Stimulated activated CD8-positive, alpha-beta memory T cell treated with anti-CD3 and anti-CD28 coated beads, Interleukin-15, amount 100 ng/mL, for 48 hours (primary cell): ENCODE measurements around the gene GPR137B.

Source experiments
- DNase-seq, 2 donors: peaks; one replicate each; pipeline ENCODE4 v3.0.0-alpha.2; 2020; ENCODE audit warnings: low read depth in 2 of 2

Gene GPR137B

DNA sequence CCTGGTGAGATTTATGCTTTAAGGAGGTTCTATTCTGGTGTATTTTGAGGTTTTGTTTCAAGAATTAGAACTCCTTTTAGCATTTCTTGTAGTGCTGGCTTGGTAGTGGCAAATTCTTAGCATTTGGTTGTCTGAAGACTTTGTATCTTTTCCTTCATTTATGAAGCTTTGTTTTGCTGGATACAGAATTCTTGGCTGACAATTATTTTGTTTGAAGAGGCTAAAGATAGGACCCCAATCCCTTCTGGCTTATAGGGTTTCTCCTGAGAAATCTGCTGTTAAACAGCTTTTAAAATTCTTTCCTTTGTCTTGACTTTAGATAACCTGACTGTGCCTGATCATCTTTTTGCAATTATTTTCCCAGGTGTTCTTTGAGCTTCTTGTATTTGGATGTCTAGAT is 58.6 kb downstream of the GPR137B start:
- no peak for DNase-seq

DNA sequence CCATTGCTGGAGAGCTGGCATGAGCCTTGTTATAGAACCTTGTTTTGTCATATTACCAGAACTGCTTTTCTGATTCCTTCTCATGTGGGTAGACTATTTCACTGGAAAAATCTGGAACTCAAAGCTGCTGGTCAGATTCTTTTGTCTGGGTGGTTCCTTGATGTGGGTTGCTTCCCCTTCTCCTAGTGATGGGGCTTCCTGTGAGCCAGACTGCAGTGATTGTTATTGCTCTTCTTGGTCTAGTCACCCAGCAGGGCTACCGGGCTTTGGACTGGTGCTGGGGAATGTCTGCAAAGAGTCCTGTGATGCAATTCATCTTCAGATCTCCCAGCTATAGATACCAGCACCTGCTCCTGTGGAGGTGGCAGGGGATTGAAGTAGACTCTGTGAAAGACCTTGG is 59.4 kb downstream of the GPR137B start:
- DNase-seq: no peak

DNA sequence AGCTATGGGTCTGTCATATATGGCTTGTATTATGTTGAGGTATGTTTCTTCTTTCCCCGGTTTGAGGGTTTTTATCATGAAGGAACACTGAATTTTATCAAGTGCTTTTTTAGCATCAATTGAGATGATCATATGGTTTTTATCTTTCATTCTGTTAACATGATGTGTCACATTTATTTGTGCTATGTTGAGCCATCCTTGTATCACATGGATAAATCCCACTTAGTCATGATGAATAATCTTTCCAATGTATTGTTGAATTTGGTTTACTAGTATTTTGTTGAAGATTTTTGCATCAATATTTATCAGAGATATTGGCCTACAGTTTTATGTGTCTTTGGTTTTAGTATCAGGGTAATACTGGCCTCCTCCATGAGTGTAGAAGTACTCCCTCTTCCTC is 61.7 kb downstream of the GPR137B start:
- no peak for DNase-seq

DNA sequence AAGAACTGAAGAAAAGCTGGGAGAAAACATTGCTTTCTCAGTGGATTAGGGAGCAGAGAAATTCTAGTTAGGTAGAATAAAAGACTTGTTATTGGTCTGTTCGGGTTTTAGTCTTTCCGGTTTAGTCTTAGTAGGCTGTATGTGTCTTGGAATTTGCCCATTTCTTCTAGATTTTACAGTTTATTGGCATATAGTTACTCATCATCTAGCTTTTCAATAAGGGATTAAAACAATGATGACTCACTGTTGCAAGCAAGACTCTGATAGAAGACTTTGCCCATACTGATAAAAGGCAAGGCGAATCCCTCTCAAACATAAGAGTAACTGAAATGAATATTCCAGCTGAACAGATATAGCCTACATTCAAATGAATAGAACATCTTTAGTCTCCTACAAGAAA is 62.3 kb downstream of the GPR137B start:
- DNase-seq: no peak

DNA sequence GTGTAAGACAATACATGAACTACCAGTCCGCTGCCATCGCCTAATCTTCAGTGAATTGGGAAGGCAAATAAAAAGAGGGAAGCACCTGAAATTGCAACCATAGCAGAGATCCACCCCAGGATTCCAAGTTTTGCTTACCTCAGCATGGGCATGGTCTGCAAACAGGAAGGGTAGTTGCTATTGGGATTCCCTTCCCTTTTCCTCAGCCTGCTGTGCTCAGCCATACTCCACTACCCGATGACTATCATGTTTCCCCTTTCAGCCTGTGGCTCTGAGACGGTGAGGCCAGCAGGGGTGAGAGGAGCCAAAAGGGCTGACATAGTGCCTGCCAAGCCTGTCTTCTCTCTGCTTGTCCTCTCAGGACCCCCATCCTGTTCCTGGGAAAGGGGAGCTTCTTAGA is 64.2 kb downstream of the GPR137B start:
- no peak for DNase-seq

DNA sequence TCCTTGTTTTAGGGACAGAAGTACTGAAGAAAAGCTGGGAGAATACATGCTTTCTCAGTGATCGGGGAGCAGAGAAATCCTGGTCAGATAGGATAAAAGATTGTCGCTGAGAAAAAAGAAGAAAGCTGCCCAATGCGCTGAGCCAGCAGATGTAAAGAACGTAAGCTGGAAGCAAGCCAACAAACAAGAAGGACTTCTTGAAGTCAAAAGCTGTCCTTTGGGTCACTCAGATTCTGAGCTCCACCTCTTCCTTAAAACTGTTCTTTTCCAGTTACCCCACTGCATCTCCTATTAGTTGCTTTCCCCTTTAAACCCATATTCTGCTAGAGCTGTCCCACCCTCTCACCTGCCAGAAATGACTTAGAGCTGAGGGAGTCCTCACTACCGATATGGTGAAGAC is 64.8 kb downstream of the GPR137B start:
- DNase-seq: no peak

DNA sequence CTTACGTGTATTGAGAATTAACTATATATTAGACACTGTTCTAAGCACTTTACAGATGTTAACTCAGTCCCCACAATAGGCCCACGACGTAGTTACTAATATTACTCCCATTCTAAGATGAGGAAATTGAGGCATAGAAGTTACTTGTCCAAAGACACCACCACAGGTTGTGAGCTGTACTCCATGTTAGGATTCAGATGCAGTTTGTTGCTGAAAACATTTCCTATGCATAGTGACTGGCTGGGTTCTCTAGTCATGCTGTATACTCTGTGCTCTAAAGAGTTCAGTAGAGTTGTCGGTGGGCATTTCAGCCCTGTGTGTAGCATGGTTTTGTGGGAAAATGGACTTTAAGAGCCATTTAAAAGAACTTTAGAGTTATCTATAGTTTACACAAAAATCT is 65.2 kb downstream of the GPR137B start:
- no peak for DNase-seq

DNA sequence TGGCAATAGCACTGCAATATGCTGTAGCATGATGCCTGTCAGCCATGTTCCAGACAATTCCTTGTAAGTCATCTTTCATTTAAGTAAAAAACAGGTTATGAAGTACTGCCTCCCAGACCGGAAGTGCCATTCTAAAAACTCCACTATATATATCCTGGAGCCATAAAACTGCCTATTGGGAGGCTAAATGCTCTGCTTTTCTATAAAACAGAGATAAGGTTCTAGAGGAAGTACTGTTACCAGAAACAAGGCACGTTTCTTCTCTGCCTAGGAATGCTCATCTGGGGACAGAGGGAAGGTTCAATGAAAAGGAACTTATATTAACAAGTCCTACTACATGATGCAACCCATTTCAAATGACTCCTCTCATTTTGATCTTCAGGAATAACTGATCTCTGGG is 66.8 kb downstream of the GPR137B start:
- DNase-seq: no peak

DNA sequence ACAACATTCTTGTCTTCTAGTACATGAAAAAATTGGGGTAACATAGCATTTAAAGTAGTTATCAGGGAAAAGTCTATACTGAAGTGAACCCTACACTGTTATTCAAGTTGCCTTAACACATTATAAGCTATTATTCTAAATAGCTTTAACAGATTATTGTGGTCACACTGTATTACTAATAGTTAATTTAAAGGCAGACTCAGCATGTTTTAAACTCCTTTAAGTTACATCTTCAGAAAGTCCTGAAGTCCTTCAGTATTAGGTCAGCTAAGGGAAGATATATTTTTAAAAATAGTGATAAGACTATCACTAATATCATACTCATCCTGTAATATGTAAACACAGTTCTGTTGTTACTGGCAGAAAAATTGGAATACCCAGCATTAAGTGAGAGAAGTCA is 67.4 kb downstream of the GPR137B start:
- no peak for DNase-seq

DNA sequence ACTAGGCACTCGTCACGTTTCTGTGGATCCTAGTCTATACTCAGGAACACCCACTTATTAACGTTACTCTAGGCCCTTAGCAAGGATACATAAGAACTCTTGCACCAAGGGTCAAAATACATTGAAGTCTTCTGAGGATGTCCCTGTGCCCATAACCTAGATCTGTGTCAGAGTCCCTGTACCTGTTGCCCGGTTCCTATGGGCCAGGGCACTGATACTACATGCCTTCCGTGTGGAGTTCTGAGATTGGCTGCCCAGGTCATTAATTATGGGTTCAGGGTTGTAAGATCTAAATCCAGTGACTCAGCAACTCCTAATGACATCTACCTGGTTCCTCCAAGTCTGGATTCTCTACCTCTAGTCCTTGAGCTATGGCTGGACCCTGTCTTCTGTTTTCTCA is 69.5 kb downstream of the GPR137B start:
- DNase-seq: no peak

DNA sequence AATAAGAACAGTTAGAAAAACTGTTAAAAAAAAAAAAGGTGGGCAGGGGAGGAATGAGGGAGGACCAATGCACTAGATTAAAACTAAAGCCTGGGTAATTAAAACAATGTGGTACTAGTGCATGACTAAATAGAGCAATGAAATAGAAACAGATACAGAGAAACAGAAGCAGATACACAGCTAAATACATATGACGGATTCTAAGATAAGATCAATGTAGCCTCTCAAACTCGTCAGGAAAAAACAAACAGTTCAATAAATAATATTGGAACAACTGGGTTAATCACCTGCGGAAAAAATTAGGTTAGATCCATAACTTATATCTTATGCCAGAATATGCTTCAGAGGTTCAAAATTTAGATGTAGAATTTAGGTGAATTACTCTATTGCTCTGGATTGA is 71.2 kb downstream of the GPR137B start:
- DNase-seq: no peak

DNA sequence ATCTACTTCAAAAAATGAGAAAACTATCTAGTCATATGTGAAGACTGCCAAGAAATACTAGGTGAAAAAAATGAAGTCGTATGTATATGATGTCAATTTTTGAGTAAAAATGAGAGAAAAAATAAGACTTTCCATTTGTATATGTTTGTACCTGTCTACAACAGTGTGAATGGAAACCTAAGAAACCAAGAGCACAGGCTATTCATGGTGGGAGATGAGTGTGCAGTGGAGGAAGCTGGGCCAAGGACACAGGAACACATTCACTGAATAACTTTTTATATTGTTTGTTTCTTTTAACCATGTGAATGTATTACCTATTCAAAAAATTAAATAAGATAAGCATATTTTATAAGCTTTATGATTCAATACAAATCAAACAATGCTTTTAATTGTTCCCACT is 72.4 kb downstream of the GPR137B start:
- no peak for DNase-seq

DNA sequence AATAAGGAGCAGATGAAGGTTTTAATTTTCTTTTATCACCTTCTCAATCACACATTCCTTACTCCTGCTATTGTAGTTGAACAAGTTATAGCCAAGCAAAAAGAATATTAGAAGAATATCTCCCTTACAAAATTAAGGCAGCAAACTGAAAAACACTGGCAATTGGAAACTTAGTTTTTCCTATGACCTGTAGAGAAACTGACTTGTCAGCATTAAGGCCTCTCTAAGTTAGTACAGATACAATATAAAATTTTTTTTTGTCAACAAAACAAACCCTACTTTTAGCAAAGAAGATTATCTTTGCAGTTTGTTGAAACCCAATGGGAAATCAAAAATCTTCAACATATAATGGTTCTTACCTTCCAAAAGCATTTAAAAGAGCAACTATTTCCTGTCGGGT is 78.1 kb downstream of the GPR137B start:
- DNase-seq: no peak

DNA sequence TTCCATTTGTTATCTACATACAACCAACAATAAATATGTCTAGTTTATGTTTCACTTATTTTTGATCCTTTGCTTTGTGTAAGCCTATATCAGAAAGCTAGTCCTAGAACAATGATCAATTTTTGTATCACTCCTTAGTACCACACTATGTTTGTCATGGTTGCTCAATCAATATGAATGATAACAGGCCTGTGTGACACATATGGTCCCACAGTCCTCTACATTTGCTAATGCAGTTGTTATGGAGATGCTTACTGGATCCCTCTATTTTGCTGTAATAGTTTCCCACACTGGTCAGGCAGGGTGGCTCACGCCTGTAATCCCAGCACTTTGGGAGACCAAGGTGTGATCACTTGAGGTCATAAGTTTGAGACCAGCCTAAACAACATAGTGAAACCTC is 80.3 kb downstream of the GPR137B start:
- DNase-seq: no peak

DNA sequence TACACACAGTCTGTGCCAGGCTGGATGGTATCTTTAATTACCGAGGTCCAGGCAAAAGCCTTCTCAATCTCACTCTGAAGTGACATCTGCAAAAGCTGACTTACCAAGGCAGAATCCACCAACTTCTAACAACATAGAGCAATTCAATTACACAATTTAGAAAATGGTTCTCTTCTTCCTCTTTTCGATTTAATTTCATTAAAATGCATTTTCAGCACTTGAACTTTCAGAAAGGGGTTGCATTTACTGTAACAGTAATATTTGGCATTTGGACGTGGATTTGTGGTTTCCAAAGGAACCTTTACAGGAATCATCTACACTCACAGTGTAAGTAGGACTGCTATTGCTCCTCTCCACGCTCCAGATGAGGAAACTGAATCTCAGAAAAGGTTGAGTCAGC is 86.1 kb downstream of the GPR137B start:
- DNase-seq: no peak

DNA sequence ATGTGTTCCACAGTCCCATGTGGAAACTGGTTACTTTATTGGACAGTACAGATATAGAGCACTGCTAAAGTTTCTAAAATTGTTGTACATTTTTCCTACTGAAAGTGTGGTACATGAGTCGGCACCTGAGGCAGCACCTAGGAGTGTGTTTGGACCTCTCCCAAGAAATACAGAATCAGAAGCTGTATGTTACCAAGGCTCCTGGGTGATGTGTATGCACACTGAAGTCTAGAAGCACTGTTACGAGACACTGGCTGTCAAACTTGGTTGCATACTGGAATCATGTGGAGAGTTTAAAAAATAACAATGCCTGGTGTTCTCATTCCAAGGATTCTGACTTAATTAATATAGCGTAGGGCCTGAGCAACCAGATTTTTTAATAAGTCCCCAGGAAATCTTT is 92.8 kb downstream of the GPR137B start:
- DNase-seq: no peak

DNA sequence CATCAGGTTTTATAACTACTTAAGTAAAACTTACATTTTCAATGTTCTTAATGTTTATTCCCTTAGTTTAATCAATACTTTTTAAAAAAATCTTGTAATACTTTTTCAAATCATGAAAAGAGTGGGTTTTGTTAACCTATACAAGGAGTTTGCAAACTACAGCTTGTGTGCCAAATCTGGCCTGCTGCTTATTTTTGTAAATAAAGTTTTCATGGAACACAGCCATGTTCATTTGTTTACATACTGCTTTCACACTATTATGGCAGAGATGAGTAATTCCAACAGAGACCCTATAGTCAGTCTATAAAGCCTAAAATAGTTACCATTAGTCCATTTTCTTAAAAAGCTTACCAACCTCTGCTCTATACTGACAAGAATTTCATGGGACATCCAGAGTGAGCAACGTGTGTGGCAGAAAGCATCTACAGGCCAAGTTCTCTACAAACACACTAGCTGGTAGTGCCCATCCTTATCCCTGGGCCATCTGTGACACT is 96.8 kb downstream of the GPR137B start:
- DNase-seq: no peak

DNA sequence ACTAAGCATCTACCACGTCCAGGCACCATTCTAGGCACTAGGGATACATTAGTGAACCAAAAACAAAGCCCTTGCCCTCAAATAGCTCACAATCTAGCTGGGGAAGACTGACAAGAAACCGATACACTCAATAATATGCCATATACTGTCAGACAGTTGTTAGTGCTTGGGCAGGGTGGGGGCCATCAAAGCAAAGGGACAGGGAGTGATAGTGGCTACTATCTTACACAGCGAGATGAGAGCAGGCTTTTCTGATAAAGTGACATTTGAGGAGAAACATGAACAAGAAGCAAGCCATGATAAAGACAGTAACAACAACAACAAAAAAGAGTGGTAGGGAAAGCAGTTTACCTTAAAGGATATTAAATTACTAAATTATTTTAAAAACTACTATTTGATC is 98.3 kb downstream of the GPR137B start:
- no peak for DNase-seq

DNA sequence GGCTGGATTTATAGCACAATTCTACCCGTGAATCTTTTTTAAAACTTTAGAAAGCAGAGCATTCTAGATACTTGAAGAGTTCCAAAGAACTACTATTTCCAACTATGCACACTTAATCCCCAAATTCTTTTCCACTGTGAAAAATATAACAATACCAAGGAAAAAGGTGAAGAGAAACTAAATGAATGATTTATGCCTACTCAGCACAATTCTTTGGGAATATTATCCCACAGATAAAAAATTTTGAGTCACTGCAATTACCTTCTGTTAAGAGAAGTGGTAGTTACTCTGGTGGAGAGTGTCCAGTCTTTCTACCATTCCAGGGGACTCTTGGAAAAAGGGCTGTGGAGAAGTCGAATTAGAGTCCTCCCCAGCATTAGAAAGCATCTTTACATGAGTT is 100.2 kb downstream of the GPR137B start:
- no peak for DNase-seq

DNA sequence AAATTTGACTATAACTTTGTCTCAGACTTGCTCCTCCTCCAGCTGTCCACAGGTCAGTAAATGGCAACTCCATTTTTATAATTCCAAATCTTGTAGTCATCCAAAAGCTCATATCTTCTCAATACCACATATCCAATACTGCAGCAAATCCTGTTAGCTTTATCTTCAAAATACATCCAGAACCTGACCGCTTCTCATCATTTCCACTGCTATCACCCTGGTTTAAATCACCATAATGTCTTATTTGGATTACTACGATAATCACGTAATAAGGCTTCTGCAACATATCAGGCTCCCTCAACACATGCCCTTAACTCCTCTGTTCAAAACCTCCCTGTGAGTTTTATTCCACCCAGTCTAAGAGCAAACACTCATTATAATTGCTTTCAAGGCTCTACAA is 104.9 kb downstream of the GPR137B start:
- no peak for DNase-seq

DNA sequence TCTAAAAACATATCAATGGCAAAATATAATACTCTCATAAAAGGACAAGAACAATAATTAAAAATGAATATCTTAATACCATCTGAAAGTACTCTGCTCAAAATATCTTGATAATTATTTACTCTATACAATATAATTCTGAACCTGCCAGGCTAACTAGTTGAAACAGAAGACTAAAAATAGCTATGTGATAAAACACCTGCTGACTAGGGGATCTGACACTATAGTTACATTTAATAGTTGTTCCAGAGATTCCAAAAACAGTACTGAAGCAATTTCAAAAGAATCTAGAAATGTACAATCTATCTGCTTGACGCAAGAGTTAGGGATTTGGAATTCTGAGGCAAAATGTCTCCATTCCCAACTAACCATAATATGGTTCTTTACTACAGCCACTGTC is 109.2 kb downstream of the GPR137B start:
- DNase-seq: no peak

DNA sequence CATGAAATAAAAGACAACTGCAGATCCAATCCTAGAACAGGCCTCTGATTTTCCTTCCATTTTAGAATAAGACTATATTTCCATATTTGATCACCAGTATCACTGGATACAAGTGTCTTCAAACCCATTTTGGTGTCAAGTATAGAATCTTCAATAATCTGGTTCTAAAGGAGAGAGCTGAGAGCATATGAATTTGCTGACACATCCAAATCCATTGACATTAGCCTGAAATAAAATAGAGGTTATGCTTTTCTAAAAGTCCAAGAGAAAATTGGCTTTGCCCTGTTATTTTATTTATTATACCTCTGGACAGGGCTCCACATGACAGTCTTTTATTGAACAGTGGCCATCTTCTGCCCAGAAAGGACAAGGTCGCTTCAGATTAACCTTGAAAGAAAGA is 110.8 kb downstream of the GPR137B start:
- no peak for DNase-seq

DNA sequence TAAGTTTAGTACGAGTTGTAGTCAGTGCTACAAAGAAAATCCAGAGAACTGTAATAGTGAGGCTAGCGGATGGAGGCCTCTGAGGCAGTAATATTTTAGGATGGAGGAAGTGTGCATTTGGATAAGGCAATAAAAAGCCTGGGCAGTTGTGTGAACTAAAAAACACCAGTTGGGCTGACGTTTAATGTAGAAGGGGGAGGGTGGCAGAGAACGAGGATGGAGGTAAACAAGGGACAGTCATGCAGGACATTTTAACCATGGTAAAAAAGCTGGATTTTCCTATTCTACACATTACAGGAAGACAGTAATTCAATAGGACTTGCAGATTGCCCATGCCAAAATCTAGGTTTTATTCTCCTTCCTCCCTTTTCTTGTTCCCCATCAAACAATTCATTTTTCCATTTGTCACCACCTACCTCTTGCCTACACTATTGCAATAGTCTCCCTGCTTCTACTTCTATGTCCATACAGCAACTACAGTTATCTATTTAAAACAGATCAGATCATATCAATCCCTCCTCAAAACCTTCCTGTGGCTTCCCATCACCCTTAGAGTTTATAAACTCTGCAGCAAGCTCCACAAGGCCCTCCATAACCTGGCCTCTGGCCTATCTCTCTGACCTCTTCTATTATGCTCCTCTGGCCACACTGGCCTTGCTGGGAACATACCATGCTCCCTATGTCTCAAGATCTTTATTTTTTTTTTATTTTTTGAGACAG is 111.7 kb downstream of the GPR137B start:
- DNase-seq: no peak

DNA sequence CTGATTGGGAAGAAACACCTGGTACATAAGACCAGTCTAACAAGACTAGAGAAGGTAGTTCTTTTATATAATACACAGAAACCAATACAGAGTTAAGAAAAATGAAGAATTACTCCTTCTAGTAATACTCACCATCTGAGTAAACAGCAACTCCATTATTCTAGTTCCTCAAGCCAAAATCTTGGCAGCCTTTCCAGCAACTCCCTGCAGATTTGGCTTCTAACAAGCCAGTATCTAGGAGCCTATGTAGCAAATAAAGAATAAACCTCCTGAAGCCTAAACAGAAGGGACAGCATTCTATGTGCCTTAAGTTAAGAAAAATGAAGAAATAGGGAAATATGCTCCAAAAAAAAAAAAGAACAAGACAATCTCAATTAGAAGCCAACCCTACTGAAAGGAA is 114.9 kb downstream of the GPR137B start:
- no peak for DNase-seq
